Measurements from ENCODE around the gene A2ML1. TPM values are rescaled to one million over a fixed set of nuclear protein-coding genes. Genes with fewer than 3 reads are reported as not detected.
A peak's percentile ranks its signal among the peaks of the same experiment; 100 is the strongest.

Gene A2ML1
- total RNA-seq (2021) = 2.3 and 3.3 TPM in 2 replicates
- percentile 34 among the genes with signal in this experiment for Bru-seq, nascent RNA
- percentile 28 among the genes with signal in this experiment for BruChase-seq, experiment 1, labeled RNA remaining after a 2-hour chase
- percentile 41 among the genes with signal in this experiment for BruChase-seq, experiment 2, labeled RNA remaining after a 6-hour chase
- long read RNA-seq, partial matches to known transcripts = 7 of 8 reads
- long read RNA-seq, other reads (novel, unspliced or antisense) = 0 of 8 reads

DNA sequence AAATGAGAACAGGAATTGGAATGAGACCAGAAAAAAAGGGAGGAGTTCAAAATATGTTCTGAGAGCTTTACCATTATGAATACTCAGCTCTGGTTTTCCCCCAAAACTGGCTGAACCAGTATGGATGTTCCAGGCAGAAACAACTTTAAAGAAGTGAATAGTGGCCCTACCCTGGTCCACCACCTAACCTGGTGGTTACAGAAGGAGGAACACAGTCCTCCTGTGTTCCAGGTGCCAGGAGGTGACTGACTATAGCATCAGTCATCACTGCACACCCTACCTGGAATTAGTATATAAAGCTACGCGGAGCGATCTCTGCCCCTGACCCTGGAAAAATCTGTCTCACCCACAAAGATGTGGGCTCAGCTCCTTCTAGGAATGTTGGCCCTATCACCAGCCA is at the start of gene A2ML1:
A2ML1 (plus strand) TSS at position 324 of the 400 bp plus-strand sequence; CDS start at position 355, 31 bp downstream.
- H3K9me3 ChIP-seq (ENCODE audit: low read depth, low read length, poor library complexity, severe bottlenecking) = no peaks in the 10 kb centered on the region
- H3K27ac ChIP-seq (ENCODE audit: low read depth, low read length, poor library complexity, severe bottlenecking) = no peak within 1 kb of the TSS
- ChIA-PET CTCF (no interaction called here), POLR2A (ENCODE audit: low non-redundant PET) (no interaction called here)
- H3K27me3 ChIP-seq (replicated peaks; ENCODE audit: insufficient read depth, low read depth, low read length, poor library complexity) = no peaks in the 10 kb centered on the region
- H3K4me3 ChIP-seq (ENCODE audit: low read depth, low read length, poor library complexity, severe bottlenecking) = no peak within 1 kb of the TSS
- intact Hi-C loops (cut with micrococcal nuclease; ENCODE audit: unreplicated experiment) = no loop called here
- H3K36me3 ChIP-seq (ENCODE audit: insufficient read depth, low read length, poor library complexity, severe bottlenecking) = no peaks in the 10 kb centered on the region
- BruUV-seq (replicated peaks) = no TSS peak
- TF ChIP-seq, protein P1, sequence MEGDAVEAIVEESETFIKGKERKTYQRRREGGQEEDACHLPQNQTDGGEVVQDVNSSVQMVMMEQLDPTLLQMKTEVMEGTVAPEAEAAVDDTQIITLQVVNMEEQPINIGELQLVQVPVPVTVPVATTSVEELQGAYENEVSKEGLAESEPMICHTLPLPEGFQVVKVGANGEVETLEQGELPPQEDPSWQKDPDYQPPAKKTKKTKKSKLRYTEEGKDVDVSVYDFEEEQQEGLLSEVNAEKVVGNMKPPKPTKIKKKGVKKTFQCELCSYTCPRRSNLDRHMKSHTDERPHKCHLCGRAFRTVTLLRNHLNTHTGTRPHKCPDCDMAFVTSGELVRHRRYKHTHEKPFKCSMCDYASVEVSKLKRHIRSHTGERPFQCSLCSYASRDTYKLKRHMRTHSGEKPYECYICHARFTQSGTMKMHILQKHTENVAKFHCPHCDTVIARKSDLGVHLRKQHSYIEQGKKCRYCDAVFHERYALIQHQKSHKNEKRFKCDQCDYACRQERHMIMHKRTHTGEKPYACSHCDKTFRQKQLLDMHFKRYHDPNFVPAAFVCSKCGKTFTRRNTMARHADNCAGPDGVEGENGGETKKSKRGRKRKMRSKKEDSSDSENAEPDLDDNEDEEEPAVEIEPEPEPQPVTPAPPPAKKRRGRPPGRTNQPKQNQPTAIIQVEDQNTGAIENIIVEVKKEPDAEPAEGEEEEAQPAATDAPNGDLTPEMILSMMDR (conservative IDR thresholded peaks at IDR 0.05; ENCODE audit: low read depth, low read length) = no peak
- TF ChIP-seq EZH2 (IDR thresholded peaks at IDR 0.05; ENCODE audit: borderline replicate concordance, low read depth, low read length, poor library complexity, severe bottlenecking) = no peak
- H3K4me1 ChIP-seq (ENCODE audit: insufficient read depth, low read length, poor library complexity, severe bottlenecking) = no peaks in the 10 kb centered on the region
- no peak for DNase-seq (ENCODE audit: low spot score)

DNA sequence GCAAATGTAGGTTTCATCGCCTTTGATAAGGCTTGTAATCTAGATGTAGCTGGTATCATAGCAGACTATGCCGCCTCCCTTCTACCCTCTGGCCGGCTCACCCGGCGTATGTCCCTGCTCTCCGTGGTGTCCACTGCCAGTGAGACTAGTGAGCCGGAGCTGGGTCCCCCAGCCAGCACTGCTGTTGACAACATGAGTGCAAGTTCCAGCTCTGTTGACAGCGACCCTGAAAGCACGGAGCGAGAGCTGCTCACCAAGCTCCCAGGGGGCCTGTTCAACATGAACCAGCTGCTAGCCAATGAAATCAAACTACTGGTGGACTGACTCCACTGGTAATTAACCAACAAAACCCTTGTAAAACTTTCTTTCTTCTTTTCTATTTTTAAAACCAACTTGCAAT is 49.0 kb upstream of the A2ML1 start:
- Histone ChIP-seq H3K27me3 (replicated peaks; ENCODE audit: insufficient read depth, low read depth, low read length, poor library complexity) (no peaks in the 10 kb centered on the region), H3K4me3 (ENCODE audit: low read depth, low read length, poor library complexity, severe bottlenecking) (no peak overlapping the region), H3K9me3 (ENCODE audit: low read depth, low read length, poor library complexity, severe bottlenecking) (no peaks in the 10 kb centered on the region), H3K36me3 (ENCODE audit: insufficient read depth, low read length, poor library complexity, severe bottlenecking) (no peaks in the 10 kb centered on the region), H3K4me1 (ENCODE audit: insufficient read depth, low read length, poor library complexity, severe bottlenecking) (no peaks in the 10 kb centered on the region), H3K27ac (ENCODE audit: low read depth, low read length, poor library complexity, severe bottlenecking) (no peak overlapping the region)
- CTCF ChIA-PET = no interaction called here
- DNase-seq (ENCODE audit: low spot score) = no peak
- BruUV-seq (replicated peaks) = no TSS peak
- POLR2A ChIA-PET (ENCODE audit: low non-redundant PET) = no interaction called here
- intact Hi-C loops (cut with micrococcal nuclease; ENCODE audit: unreplicated experiment) = no loop called here
- TF ChIP-seq, protein P1 (conservative IDR thresholded peaks at IDR 0.05; ENCODE audit: low read depth, low read length) = no peak
- no peak for TF ChIP-seq EZH2 (IDR thresholded peaks at IDR 0.05; ENCODE audit: borderline replicate concordance, low read depth, low read length, poor library complexity, severe bottlenecking)

DNA sequence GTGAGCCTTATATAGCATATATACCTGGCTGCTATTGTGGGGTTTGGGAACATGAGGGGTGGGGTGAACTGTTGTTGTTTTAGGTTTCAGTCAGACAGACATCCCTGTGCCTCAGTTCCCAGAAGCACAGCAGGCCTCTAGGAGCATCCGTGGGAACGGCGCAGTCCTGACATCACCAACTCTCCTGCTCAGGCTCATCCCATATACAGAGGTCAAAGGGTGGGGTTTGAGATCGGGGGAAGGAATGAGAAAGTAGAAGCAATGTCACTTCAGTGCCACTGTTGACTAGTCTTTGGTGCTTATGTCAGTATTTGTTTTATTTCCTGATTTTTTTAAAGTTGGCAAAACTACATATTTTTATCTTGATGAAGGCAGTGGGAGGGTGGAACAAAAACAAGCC is 43.1 kb upstream of the A2ML1 start:
- Histone ChIP-seq H3K36me3 (ENCODE audit: insufficient read depth, low read length, poor library complexity, severe bottlenecking) (peaks cover 6% of the 10 kb centered on the region), H3K9me3 (ENCODE audit: low read depth, low read length, poor library complexity, severe bottlenecking) (no peaks in the 10 kb centered on the region), H3K27me3 (replicated peaks; ENCODE audit: insufficient read depth, low read depth, low read length, poor library complexity) (no peaks in the 10 kb centered on the region), H3K4me3 (ENCODE audit: low read depth, low read length, poor library complexity, severe bottlenecking) (no peak overlapping the region), H3K27ac (ENCODE audit: low read depth, low read length, poor library complexity, severe bottlenecking) (no peak overlapping the region), H3K4me1 (ENCODE audit: insufficient read depth, low read length, poor library complexity, severe bottlenecking) (no peaks in the 10 kb centered on the region)
- POLR2A ChIA-PET (ENCODE audit: low non-redundant PET) = no interaction called here
- BruUV-seq (replicated peaks) = no TSS peak
- no peak for DNase-seq (ENCODE audit: low spot score)
- TF ChIP-seq, protein P1 (conservative IDR thresholded peaks at IDR 0.05; ENCODE audit: low read depth, low read length) = no peak
- TF ChIP-seq EZH2 (IDR thresholded peaks at IDR 0.05; ENCODE audit: borderline replicate concordance, low read depth, low read length, poor library complexity, severe bottlenecking) = no peak
- intact Hi-C loops (cut with micrococcal nuclease; ENCODE audit: unreplicated experiment) = no loop called here
- CTCF ChIA-PET = no interaction called here
